Embryonic facial prominence (tissue), 1 donor: ENCODE measurements around the gene PSMG4.

Experiments used
- DNase-seq: peaks from one replicate; pipeline ENCODE4 v3.0.0-alpha.2; 2016; ENCODE audit errors: extremely low spot score

The PSMG4 gene

DNA sequence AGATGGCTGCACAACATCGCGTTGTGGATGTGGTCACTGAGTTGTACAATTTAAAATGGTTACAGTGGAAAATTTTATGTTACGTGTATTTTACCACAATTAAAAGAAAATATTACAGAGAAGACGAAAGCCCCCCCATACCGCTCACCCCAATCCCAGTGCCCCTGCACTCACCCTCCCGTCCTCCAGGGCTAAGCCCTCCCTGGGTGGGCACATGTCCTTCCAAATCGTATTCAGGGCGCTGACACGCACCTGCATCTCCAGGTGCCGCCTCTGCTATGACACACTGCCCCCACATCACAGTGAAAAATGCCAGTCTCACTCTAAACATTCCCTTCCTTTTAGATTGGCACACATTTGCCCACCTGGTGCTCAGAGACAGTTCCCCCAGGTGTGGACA is 49.4 kb downstream of the PSMG4 start:
- no peak for DNase-seq

DNA sequence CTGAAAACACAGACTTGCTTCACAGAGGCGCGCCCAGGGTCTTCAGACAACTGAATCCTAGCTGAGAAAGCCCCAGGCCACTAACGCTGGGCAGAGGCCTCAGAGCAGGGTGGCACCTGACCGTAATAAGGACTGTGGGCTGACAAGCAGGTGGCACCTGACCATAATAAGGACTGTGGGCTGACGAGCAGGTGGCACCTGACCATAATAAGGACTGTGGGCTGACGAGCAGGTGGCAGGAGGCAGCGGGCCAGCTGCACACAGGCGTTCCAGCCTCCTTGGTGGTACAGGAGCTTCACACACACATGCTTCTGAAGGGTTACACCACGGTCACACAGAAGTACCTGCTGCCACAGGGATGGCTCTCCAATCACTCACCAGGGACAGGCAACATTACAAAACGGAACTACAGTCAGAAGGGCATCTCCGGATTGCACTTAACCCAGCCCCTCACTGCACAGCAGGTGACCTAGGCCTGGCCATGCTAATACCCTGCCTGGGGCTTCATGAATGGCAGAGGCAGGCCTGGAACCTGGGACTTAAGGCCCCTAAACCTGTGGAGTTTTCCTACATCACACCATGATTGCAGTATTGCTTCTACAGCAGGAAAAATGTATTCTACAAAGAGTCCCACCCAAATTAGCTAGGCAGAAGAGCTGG is 50.8 kb downstream of the PSMG4 start:
- DNase-seq, result no peak

DNA sequence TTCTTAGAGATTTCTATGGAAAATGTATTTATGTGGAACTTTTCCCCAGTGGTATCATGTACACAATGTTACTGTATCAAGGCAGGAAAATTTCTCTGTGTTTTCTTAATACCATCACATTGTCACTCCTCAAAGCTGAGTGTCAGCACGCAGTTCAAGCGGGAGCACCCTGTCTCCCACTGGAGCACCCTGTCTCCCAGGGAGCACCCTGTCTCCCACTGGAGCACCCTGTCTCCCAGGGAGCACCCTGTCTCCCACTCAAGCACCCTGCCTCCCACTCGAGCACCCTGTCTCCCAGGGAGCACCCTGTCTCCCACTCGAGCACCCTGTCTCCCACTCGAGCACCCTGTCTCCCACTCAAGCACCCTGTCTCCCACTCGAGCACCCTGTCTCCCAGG is 51.3 kb downstream of the PSMG4 start:
- DNase-seq, result no peak

DNA sequence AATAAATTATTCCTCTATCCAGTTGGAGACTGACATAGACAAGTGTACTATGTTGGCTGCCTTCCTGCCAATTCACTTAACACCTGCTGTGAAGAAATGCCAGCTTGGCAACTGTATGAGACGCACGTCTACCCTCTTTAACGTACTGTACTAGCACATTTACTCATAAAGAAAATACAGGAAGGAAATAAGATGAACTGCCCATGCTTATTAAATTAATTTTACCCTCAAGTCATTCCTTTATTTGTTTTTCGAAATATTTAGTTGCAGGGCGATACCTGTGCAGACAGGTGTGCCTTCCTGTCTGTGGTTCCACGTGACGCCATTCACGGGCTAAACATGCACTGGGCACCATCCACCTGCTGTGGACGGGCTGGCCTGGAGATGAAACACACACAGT is 52.0 kb downstream of the PSMG4 start:
- no peak for DNase-seq

DNA sequence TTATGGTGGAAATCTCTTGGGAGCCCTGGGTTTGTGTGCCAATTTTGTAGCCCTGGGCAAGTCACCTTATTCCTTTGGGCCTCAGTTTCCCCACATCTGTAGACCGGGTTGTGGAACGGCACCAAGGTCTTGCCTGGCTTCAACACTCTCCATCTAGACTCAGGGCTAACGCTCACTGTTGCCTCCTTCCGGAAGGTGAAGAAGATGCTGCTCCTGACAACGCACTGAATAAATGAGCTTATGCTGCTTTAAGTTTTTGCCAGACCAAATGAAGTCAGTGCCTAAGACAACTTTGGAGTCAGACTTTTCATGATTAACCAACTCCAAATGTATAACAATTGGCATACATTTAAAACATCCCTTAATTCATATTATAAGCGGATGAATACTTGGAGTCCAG is 53.1 kb downstream of the PSMG4 start:
- DNase-seq, result no peak

DNA sequence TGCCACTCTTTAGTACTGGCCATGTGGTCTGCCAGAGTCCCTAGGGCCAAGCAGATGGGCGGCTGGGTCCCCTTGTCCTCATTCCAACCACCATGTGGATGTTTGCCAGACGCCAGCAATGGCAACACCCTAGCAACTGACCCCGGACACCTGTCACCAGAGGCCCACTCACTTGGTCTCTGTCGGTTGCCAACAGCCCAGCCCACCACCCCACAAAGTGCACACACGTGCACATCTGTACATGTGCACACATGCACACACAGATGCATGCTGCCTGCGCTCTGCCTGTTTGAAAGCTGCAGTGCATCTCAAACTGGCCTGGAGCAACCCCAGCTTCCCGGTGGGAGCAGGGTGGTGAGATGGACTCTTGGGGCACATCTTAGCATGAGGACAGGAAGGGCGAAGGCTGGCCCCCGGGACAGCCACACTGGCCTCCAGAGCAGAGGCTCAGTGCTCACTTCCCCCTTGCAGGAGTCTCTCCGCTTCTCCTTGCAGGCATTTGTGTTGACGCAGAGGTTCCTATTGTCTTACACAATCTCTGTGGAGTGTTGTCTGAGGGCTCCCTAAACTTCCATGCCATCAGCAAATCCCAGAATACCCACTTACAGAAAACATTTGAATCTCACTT is 54.0 kb downstream of the PSMG4 start:
- DNase-seq, result no peak

DNA sequence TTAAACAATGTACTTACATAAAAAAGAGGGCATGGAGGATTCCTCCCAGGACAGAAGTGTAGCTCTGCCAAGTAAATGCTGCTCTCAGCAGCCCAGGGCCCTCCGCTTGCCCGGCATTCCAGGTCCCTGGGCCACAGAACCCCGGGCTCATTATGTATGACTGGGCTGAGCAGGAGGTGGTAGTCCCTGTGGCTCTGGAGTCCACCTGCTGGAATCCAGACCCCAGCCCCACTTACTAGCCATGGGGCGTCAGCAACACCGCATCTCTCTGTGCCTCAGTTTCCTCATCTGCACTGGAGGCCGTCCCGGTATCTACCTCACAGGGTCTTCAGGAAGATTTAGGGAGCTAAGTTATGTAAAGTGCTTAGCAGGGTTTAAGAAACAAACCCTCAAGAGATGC is 55.4 kb downstream of the PSMG4 start:
- DNase-seq, result no peak

DNA sequence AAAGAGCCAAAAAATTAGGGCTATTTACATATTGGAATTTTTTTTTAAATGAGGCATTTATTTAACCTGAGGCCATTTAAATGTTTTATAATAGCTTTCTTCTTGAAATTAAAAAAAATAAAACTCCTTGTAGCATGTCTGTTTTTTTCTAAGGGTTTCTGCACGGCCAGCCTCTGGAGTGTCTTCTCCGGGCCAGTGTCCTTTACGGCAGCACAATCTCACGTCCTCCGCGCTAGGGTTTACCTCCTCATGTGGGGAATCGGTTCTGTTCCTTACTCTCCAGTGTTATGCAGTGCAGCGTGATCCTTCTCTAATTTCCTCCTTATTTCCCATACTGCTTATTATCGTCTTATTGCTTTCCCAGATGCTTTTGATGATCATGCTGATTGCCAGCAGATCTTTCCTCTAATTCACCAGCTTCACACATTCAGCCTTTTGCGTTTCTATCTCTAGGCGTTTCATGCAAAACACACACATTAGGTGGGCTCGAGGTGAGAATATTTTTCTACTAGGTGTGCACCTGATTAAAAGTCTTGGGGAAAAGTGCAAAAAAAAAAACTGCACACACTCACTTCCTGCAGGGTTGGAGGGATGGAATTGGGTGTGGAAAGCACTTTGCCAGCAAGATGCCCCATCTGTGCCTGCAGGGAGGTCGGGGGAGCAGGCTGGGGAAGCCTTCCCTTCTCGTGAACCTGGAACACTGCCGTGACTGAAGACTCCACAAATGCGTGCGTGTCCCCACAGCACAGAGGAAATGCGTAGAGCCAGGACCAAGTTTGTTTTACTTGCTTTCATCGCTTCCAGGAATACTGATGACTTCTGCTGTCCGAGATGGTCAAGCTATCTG is 56.1 kb downstream of the PSMG4 start:
- DNase-seq, result no peak

GRCh38 chr6:3315841-3316240 is 57.1 kb downstream of the PSMG4 start:
- no peak for DNase-seq

DNA sequence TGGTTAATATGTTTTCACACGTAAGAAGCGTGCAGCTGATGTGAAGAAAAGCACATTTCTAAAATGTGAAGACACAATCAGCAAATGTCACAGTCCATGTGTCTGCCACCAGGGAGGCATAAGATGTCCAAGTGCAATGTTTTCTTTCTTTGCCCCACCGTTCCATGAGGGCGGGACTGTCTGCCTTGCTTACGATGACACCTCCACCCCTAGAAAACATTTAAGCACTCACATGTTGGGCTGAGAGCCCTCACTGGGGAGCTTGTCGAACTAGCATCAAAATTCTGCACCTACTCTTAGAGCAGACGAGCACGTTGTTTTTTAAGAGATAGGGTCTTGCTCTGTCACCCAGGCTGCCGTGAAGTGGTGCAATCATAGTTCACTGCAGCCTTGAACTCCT is 57.6 kb downstream of the PSMG4 start:
- no peak for DNase-seq

DNA sequence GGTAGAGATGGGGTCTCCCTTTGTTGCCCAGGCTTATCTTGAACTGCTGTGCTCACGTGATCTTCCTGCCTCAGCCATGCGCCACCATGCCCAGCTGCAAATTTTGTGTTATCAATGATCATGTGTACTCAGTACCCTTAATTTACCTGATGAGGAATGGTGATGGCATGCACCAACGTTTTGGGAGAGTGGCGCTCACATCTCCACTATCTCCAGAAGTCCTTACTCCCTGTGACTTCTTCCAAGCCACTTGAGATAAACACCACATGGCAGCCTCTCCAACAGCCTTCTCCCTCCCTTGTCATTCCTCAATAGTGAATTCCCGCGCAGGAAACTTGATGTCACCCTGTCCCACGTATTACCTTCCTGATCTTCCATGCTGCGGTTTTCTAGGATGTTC is 58.1 kb downstream of the PSMG4 start:
- DNase-seq, result no peak
